NB4 (cell line): ENCODE measurements around the gene MLN.

ENCODE experiments used
- DNase-seq: peaks from one replicate; pipeline ENCODE4 v3.0.0; 2010; ENCODE audit warnings: low read depth
- H3K4me3 ChIP-seq: one replicate; pipeline ENCODE4 v1.5.1; 2011; ENCODE audit warnings: mild to moderate bottlenecking, low read depth, low read length, moderate library complexity
- CTCF ChIP-seq: IDR thresholded peaks from one replicate; pipeline ENCODE4 v1.5.1; 2012; ENCODE audit warnings: low read depth, low read length
- MAX ChIP-seq: IDR thresholded peaks from 2 replicates; pipeline ENCODE4 v1.6.1; 2011; ENCODE audit warnings: low read depth, low read length
- MYC ChIP-seq: IDR thresholded peaks from 2 replicates; pipeline ENCODE4 v1.6.1; 2011; ENCODE audit warnings: low read depth, low read length
- POLR2A ChIP-seq: IDR thresholded peaks from 2 replicates; pipeline ENCODE4 v1.6.1; 2011; ENCODE audit warnings: mild to moderate bottlenecking; ENCODE audit not compliant: insufficient read length; ENCODE audit errors: extremely low read depth

MLN gene

GRCh38 chr6:33748841-33749240, 55.0 kb downstream of the MLN start:
- no peak for TF ChIP-seq CTCF
- no peak for TF ChIP-seq MYC
- no peak for TF ChIP-seq POLR2A
- no peak for TF ChIP-seq MAX
- DNase-seq: no peak
- H3K4me3 ChIP-seq: no peak overlapping the region

GRCh38 chr6:33747823-33748222, 56.0 kb downstream of the MLN start:
- TF ChIP-seq MYC: no peak
- TF ChIP-seq MAX: no peak
- no peak for TF ChIP-seq CTCF
- TF ChIP-seq POLR2A: no peak
- no peak for DNase-seq
- H3K4me3 ChIP-seq: no peak overlapping the region

DNA sequence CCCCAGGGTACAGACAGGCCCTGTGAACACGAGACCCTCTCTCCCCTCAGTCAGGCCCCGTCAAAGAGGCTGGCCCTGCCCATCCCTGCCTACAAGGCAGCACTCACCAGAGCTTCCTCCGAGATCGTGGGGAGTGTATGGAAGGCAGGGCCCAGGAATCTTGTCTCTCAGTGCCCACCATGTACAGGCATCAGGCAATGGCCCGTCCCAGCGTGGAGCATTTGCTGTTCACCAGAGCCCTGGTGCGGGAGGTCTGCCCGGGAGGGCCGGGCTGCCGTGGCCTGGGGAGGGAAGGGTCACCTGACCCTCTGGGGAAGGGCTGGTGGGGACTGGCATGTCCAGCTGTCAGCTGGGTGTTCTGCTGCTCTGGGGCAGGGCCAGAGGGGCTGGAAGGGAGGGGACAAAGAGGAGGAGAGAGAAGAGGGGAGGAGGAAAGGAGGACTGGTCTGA, 57.1 kb downstream of the MLN start, which contains the start of gene IP6K3:
IP6K3 (minus strand) TSS at position 255 of the 450 bp plus-strand sequence. CDS start 11,429 bp downstream, outside the sequence.
- no peak for DNase-seq
- TF ChIP-seq CTCF (no peak), MAX (no peak), MYC (no peak), POLR2A (no peak)
- H3K4me3 ChIP-seq: no peak within 1 kb of the TSS

DNA sequence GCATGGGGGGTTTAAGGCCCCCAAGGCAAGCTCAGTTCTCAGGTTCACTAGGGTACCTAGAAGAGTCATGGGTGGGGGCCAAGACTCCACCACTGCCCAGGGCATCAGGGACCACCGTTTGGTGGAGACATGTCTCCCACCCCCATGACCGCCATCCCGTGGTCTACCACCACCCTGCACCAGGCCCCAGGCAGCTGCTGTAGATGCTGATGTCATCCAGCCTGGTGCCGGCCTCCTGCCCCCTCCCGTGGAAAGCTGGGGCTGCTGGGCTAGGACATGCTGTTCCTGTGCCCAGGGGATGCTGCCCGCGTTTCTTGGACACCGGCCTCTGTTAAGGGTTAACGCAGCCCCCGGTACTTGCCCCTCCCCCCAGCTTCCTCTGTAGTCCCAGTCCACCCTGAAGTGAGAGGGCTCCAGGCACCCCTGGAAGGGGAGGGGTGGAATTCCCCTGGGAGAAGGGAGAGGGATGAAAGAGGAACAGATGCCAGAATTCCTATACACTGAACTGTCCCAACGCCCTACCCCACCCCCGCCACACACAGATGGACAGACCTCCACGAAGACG, 57.7 kb downstream of the MLN start:
- DNase-seq: peak; percentile 41
- H3K4me3 ChIP-seq: no peak overlapping the region
- no peak for TF ChIP-seq MAX

DNA sequence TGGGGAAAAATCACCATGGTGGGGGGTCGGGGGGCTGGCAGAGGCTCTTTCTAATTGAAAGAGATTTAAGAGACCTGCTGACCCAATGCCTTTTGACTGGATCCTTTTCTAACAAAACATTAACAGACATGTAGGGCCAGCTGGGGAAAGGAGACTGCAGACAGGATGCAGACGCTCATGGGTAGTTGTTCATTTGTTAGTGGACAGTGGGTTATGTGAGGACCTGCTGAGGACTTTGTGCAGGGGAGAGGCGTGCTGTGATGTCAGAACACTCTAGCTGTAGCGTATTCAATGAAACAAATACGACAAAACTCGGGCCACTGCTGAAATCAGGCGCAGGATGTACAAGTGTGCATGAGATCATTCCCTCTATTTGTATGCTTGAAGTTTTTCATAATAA, 58.3 kb downstream of the MLN start:
- no peak for DNase-seq
- no peak overlapping the region for H3K4me3 ChIP-seq
- TF ChIP-seq POLR2A (no peak), CTCF (no peak), MYC (no peak), MAX (no peak)

GRCh38 chr6:33744895-33745546, 58.8 kb downstream of the MLN start:
- no peak for DNase-seq
- TF ChIP-seq CTCF: no peak
- no peak for TF ChIP-seq MYC
- no peak for TF ChIP-seq POLR2A
- TF ChIP-seq MAX: no peak
- no peak overlapping the region for H3K4me3 ChIP-seq
